ENCODE data around the gene NRSN2. TPM values are rescaled to one million over a fixed set of nuclear protein-coding genes. Genes with fewer than 3 reads are reported as not detected.
A peak's percentile ranks its signal among the peaks of the same experiment; 100 is the strongest.

The NRSN2 gene
- polyA plus RNA-seq, 1 experiment: 35.6 TPM

DNA sequence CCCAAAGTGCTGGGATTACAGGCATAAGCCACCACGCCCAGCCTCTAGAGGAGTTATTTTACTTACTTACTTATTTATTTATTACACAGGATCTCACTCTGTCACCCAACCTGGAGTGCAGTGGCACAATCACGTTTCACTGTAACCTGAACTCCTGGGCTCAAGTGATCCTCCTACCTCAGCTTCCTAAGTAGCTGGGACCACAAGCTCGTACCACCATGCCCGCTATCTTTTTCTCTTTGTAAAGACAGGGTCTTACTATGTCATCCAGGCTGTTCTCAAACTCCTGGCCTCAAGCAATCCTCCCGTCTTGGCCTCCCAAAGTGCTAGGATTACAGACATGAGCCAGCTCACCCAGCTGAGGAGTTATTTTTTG lies 32.0 kb downstream of the NRSN2 start:
- POLR2A ChIA-PET: interaction anchor here (0.7 kb wide), 1 partner anchor 813 kb away, joined by 3 read pairs; no protein-coding TSS in a partner anchor
- Histone ChIP-seq H3K27ac (ENCODE audit: low read depth, low read length) (no peak overlapping the region), H3K27me3 (ENCODE audit: control insufficient read depth, insufficient read depth, low read length) (no peaks in the 10 kb centered on the region), H3K9me3 (ENCODE audit: control insufficient read depth, insufficient read depth, low read length) (no peaks in the 10 kb centered on the region; the same call in 1 of the 2 replicates), H3K4me3 (ENCODE audit: low read depth, low read length) (no peak overlapping the region)
- DNase-seq (ENCODE audit: low read depth, low spot score): no peak
- TF ChIP-seq, protein P1, sequence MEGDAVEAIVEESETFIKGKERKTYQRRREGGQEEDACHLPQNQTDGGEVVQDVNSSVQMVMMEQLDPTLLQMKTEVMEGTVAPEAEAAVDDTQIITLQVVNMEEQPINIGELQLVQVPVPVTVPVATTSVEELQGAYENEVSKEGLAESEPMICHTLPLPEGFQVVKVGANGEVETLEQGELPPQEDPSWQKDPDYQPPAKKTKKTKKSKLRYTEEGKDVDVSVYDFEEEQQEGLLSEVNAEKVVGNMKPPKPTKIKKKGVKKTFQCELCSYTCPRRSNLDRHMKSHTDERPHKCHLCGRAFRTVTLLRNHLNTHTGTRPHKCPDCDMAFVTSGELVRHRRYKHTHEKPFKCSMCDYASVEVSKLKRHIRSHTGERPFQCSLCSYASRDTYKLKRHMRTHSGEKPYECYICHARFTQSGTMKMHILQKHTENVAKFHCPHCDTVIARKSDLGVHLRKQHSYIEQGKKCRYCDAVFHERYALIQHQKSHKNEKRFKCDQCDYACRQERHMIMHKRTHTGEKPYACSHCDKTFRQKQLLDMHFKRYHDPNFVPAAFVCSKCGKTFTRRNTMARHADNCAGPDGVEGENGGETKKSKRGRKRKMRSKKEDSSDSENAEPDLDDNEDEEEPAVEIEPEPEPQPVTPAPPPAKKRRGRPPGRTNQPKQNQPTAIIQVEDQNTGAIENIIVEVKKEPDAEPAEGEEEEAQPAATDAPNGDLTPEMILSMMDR (IDR thresholded peaks at IDR 0.05; ENCODE audit: low read depth, low read length): no peak
- CTCF ChIA-PET: no interaction called here

DNA sequence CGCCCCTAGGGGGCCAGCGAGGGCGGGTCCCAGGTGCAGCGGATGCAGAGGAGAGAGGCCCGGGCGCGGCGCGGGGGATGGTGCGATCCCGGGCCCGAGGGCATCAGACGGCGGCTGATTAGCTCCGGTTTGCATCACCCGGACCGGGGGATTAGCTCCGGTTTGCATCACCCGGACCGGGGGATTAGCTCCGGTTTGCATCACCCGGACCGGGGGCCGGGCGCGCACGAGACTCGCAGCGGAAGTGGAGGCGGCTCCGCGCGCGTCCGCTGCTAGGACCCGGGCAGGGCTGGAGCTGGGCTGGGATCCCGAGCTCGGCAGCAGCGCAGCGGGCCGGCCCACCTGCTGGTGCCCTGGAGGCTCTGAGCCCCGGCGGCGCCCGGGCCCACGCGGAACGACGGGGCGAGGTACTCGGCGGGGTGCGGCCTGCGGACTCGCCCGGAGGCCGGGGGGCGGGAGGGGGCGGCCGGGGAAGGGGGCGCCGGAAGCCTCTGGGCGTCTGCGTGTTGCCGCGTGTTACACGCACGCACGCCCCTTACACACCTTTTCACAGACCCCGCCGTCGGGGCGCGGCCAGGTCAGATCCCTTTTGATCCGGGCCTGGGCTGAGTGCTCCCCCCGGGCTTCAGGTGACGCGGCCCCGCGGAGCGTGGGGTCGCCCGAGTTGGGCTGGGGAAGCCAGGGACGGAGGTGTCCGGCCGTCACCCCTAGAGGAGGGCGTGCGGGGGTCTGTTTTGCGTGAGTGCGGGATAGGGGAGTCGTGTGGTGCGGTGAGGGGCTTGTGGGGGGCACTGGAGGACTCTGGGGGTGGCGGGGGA lies 34.1 kb downstream of the NRSN2 start:
- Histone ChIP-seq H3K27me3 (ENCODE audit: control insufficient read depth, insufficient read depth, low read length) (no peaks in the 10 kb centered on the region), H3K27ac (ENCODE audit: low read depth, low read length) (peak overlapping the region; percentile 83), H3K9me3 (ENCODE audit: control insufficient read depth, insufficient read depth, low read length) (no peaks in the 10 kb centered on the region; the same call in 1 of the 2 replicates), H3K4me3 (ENCODE audit: low read depth, low read length) (peak overlapping the region; percentile 83)
- POLR2A ChIA-PET: interaction anchor here (0.5 to 2.0 kb wide), 10 partner anchors 9 to 98 kb away, joined by 3 to 12 read pairs (median 6); no protein-coding TSS in a partner anchor
- no peak for DNase-seq (ENCODE audit: low read depth, low spot score)
- TF ChIP-seq, protein P1 (IDR thresholded peaks at IDR 0.05; ENCODE audit: low read depth, low read length): no peak
- CTCF ChIA-PET: interaction anchor here (2.3 kb wide), 1 partner anchor 27 kb away, joined by 11 read pairs; no protein-coding TSS in a partner anchor

DNA sequence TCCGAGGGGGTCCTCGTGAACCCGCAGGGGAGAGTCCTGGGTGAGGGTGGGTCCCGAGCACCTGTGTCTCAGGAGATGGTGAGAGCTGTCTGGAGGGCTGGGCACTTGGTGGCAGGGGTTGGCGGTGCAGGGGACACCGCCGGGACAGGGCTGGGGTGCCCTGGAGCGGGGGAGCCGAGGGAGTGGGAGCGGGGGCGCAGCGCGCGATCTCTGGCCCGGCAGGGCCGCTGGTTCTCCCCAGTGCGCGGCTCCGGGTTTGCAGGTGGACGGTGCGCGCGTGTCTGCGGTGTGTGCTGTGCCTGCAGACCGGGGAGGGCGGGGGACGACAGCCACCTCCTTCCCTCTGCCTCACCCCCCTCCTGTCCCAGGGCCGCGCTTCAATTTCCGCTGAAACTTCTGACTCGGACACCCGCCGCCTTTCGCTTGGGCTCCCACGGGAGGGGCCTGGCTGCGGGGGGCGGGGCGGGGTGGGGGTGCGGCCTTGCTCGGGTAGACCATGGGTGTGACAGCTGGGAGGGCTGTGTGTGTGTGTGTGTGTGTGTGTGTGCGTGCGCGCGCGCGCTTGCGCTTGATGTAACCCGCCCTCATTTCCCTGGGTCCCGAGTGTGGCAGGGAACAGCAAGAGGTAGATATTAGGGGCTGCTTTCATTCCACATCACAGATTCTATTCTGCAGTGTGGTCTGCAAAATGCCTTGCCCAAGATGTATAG lies 34.8 kb downstream of the NRSN2 start:
- no peaks in the 10 kb centered on the region; the same call in 1 of the 2 replicates for H3K9me3 ChIP-seq (ENCODE audit: control insufficient read depth, insufficient read depth, low read length)
- POLR2A ChIA-PET: interaction anchor here (0.5 to 2.0 kb wide), 3 partner anchors 19 to 47 kb away, joined by 3 to 8 read pairs (median 4); no protein-coding TSS in a partner anchor
- no peaks in the 10 kb centered on the region for H3K27me3 ChIP-seq (ENCODE audit: control insufficient read depth, insufficient read depth, low read length)
- H3K27ac ChIP-seq (ENCODE audit: low read depth, low read length): peak overlapping the region; percentile 61
- DNase-seq (ENCODE audit: low read depth, low spot score): no peak
- TF ChIP-seq, protein P1 (IDR thresholded peaks at IDR 0.05; ENCODE audit: low read depth, low read length): no peak
- CTCF ChIA-PET: interaction anchor here (1.9 to 2.3 kb wide), 2 partner anchors 27 to 28 kb away, joined by 8 to 11 read pairs; no protein-coding TSS in a partner anchor
- H3K4me3 ChIP-seq (ENCODE audit: low read depth, low read length): peak overlapping the region; percentile 83

DNA sequence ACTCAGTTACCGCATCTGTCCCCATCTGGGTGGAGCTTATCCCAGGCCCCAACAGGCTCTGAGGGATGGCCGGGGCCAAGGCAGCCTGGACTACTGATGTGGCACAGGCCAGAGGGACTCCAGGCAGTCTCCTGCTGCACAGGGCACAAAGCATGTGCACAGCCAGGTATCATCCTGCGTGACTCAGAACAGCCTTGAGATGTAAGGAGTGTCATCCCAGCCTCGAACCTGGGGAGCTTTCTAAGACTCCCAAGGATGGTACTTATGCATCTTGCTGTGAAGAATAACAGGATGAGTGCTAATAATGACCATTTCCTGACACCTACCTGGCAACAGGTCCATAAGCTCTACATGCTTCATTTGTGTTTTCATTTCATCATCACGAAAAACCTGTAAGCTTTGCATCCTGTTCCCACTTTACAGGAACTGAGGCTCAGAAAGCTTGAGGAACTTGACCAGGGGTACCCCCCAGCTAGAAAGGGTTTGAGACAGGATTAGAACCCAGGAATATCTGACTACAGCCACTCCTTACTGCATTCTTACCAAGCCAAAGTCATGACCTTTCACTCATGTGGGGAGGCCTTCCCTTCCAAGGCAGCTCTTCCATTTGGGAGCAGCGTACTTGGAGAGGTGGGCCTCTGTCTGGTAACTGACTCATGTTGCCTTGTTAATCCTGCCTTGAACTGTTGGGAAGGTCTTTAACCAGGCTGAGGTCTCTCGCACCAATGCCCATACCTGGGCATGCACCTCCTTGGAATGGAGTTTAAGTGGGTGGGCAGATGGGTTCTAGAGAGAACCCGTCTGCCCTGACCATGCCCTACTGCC lies 35.6 kb downstream of the NRSN2 start:
- DNase-seq (ENCODE audit: low read depth, low spot score): no peak
- Histone ChIP-seq H3K9me3 (ENCODE audit: control insufficient read depth, insufficient read depth, low read length) (no peaks in the 10 kb centered on the region; the same call in 1 of the 2 replicates), H3K27ac (ENCODE audit: low read depth, low read length) (peak overlapping the region; percentile 61), H3K4me3 (ENCODE audit: low read depth, low read length) (peak overlapping the region; percentile 83), H3K27me3 (ENCODE audit: control insufficient read depth, insufficient read depth, low read length) (no peaks in the 10 kb centered on the region)
- ChIA-PET CTCF (interaction anchor here (0.6 to 1.9 kb wide), 4 partner anchors 25 to 952 kb away, joined by 3 to 8 read pairs (median 3); no protein-coding TSS in a partner anchor), POLR2A (interaction anchor here (1.2 kb wide), 1 partner anchor 25 kb away, joined by 4 read pairs; no protein-coding TSS in a partner anchor)
- TF ChIP-seq, protein P1 (IDR thresholded peaks at IDR 0.05; ENCODE audit: low read depth, low read length): no peak

Data from AG04450 (cell line).